ENCODE data around the gene CAMSAP1.

Gene CAMSAP1

GRCh38 chr9:135788576-135789300 is 118.6 kb downstream of the CAMSAP1 start:
- no peak for DNase-seq

GRCh38 chr9:135787776-135788575 is 119.4 kb downstream of the CAMSAP1 start:
- DNase-seq, result no peak

- no peak for DNase-seq
These were observed 120.0 kb downstream of the CAMSAP1 start for GRCh38 chr9:135787317-135787716.

DNA sequence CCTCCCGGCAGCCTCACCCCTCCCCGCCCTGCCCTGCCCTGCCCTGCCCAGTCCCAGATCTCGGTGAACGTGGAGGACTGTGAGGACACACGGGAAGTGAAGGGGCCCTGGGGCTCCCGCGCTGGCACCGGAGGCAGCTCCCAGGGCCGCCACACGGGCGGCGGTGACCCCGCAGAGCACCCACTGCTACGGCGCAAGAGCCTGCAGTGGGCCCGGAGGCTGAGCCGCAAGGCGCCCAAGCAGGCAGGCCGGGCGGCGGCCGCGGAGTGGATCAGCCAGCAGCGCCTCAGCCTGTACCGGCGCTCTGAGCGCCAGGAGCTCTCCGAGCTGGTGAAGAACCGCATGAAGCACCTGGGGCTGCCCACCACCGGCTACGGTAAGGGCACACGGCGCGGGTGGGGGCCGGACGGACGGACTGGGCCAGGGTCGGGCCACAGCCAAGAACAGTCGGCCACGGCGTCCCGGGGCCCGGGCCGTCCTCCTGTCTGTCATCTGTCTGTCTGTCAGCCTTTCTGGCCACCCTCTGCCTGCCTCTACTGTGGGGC is 121.1 kb downstream of the CAMSAP1 start:
- no peak for DNase-seq

DNA sequence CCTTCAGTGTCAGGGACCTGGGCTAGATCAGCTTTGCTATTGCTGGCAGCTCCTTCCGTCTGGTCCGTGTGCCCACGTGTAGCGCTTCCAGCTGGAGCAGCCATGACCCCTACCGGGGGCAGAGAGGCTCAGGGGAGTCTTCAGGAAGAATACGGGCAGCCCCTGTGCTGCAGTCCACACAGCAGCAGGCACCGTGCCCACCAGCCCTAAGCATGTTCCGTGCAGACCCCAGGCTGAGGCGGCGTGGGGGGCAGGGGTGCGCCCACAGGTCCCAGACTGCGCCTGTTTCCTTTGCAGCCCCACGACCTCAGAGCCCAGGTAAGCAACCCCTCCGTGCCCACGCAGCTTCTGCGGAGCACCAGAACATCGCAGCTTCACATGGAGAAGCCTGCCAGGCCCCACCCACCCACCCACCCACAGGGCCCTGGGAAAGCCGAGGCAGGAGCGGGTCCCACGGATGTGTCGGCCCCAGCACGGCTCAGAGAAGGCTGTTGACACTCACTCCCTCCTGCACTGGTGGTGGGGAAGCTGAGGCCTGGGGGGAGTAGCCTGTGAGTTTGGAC is 122.3 kb downstream of the CAMSAP1 start:
- DNase-seq, result no peak

- DNase-seq, result no peak
These were observed 123.7 kb downstream of the CAMSAP1 start for GRCh38 chr9:135783540-135784245.

DNA sequence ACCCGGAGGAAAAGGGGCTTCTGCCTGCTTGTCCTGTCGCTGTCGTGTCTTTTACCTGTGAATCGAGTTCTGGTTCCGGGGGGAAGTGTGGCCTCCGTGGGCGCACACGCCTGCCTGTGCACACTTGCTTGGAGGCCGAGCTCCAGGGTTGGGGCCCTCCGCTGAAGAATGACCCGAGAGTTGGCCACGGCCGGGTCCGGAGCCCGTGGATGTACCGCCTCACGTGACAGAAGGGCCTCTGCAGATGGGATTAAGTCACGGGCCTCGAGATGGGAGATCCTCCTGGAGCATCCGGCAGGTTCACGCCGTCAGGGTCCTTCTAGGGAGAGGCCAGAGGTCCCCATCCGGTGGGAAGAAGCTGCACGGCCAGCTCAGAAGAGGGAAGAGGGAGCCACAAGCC is 124.4 kb downstream of the CAMSAP1 start:
- no peak for DNase-seq

DNA sequence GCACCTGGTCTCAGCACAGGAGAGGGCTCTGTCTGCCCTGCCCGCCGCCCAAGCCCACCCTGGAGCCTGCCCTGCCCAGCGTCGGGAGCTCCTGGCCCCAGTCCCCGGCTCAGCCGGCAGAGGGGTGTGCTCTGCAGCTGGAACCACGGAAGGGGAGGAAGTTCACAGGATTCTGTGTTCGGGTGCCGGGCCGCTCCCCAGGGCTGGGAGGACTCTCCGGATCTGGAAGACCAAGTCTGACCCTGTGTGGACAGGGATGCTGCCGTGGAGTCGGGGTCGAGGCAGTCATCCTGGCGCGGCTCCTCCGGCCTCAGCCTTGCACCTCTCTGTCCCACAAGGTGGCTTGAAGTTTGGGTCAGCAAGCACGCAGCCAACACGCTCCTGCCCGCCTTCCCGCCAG is 126.7 kb downstream of the CAMSAP1 start:
- no peak for DNase-seq

DNA sequence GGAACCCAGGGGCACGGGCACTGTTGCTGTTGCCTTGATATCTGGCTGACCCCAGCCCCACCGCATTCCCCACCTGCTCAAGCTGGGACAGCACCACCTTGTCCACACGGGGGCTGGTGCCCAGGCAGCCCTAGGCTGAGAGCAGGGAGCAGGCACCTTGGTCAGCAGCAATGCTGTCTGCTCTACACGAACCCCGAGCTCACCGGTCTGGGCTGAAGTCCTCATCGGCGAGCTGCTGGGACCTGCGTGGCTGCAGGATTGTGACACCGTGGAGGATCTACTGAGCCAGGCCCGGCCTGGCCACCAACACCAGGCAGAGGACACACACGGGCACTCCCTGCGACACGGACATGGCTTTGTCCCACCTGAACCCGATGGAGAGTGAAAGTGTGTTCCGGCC is 127.3 kb downstream of the CAMSAP1 start:
- DNase-seq, result no peak

DNA sequence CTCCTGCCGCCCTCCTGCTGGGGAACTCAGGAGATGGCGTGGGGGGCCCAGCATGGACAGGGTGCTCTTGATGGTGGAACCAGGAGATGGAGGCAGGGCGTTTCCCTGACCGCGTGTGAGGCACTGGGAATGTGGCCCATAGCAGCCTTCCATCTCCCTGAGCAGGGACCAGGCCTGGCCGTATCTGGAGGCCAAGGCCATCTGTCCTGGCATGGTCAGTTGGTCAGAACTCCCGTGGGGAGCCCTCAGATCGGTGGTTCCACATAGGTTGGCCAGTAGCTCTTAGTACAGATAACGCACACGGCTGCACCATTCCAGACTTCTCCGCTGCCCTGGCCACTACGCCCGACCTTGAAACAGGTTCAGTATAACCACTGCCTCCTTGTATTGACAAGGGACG is 127.8 kb downstream of the CAMSAP1 start:
- no peak for DNase-seq

GRCh38 chr9:135778421-135778820 is 128.9 kb downstream of the CAMSAP1 start:
- DNase-seq, result no peak

- no peak for DNase-seq
These were observed 129.6 kb downstream of the CAMSAP1 start for GRCh38 chr9:135777623-135778177.

GRCh38 chr9:135776893-135777622 is 130.3 kb downstream of the CAMSAP1 start:
- no peak for DNase-seq

GRCh38 chr9:135775911-135776310 is 131.4 kb downstream of the CAMSAP1 start:
- no peak for DNase-seq

- no peak for DNase-seq
These were observed 132.4 kb downstream of the CAMSAP1 start for GRCh38 chr9:135774794-135775525.

- DNase-seq, result no peak
These were observed 133.1 kb downstream of the CAMSAP1 start for GRCh38 chr9:135774239-135774747.

DNA sequence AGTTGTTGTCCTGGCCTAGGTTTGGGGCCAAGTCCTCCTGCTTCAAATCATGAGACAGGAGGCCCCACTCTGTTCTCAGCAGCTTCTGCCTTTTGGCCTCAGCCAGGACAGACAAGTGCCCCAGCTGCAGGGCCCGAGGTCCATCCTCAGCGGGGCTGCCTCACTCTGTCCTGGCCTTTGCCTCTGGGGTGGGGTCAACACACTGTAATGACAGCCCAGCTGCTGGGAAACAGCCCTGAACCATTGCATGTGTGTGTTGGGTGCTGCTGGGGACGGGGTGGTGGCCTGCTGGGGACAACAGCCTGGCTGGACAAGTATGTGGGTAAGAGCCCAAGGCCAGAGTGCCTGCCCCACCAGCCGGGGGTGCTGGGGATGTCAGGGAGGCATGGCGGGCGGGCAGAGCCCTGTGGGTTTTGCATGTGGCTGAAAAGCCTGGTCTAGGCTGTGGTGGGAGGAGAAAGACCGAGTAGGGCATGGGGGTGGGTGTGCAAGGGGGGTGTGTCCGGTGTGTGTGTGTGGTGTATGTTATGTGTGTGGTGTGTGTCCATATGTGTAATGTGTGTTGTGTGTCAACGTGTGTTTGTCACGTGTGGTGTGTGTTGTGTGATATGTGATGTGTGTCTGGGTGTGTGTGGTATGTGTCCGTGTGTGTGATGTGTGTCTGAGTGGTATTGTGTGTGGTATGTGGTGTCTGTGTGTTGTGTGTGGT is 133.7 kb downstream of the CAMSAP1 start:
- no peak for DNase-seq

DNA sequence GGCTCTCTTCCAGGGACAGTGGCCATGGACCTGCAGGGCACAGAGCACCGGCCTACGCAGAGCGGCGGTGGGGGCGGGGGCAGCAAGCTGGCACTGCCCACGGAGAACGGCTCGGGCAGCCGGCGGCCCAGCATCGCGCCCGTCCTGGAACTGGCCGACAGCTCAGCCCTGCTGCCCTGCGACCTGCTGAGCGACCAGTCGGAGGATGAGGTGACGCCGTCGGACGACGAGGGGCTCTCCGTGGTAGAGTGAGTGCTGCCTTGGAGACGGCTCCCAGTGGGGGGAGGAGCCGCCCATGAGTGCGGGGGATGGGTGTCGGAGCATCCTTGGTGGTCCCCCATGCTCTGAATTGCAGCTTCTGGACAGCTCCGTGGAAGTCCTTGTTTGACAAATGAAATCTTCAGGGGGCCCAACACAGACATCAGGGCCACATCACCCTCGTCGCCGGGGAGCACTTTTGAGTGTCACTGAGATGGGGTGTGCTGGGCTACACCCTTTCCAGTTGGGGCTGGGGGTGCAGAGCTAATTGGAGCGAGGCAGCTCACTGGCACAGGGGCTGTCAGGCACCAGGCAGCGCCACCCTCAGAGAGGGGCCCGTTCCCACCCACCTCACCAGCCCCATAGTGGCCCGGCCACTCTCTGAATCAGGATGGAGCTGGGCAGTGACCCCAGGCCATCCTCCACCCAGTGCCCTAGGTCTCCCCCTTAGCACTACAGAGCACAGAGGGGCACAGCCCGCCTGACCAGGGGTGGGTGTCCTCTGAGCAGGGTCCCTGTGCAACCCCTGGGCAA is 134.4 kb downstream of the CAMSAP1 start:
- no peak for DNase-seq

DNA sequence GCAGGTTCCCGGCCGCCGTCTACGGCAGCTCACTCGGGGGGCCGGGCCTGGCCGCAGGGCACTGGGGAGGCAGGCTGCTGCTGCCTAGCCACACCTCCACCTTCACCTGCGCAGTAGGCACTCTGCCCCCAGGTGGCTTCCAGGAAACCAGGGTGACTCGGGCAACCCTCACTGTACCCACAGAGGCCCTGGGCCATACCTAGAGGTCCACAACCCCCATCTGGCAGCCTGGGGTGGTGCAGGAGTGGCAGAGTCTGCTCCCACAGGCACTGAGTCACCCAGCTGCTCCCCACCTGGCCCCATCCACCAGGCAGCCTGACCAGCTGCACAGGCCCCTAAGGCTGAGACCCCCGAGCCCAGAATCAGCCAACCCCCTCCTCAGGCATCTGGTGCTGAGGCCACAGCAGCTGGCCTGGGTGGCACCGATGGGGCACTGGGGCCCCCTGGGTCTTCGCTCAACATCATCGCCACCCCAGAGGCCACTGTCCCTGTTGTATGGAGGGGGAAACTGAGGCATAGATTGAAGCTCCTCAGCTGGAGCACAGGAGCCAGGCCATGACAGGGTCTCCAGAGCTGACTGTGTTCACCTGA is 135.2 kb downstream of the CAMSAP1 start:
- DNase-seq, result no peak

All from SW 1271 (cell line).